Hindlimb muscle (tissue), 1 donor: Measurements from ENCODE around the gene MFSD2B. TPM values are rescaled to one million over a fixed set of nuclear protein-coding genes. Genes with fewer than 3 reads are reported as not detected.
"Not testable (repeated sequence)": the region's sequence is repeated elsewhere in the genome, so short reads cannot be mapped to it uniquely, and the experiment has no call there.

ENCODE experiments used
- DNase-seq: peaks from one replicate; pipeline ENCODE4 v3.0.0-alpha.2; 2013
- polyA plus RNA-seq: library from polyadenylated mRNA; unstranded; fragments of 120-200 nt; gene quantifications from one replicate; pipeline ENCODE4 v1.2.1, GENCODE V29; 2013; ENCODE audit not compliant: insufficient read length

MFSD2B gene, protein sequence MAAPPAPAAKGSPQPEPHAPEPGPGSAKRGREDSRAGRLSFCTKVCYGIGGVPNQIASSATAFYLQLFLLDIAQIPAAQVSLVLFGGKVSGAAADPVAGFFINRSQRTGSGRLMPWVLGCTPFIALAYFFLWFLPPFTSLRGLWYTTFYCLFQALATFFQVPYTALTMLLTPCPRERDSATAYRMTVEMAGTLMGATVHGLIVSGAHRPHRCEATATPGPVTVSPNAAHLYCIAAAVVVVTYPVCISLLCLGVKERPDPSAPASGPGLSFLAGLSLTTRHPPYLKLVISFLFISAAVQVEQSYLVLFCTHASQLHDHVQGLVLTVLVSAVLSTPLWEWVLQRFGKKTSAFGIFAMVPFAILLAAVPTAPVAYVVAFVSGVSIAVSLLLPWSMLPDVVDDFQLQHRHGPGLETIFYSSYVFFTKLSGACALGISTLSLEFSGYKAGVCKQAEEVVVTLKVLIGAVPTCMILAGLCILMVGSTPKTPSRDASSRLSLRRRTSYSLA
- polyA plus RNA-seq: 3.6 TPM

- no peak for DNase-seq
Observed at GRCh38 chr2:24009680-24010476, at the start of gene MFSD2B. Gene MFSD2B, plus strand, starts transcription at chr2:24010085. Its CDS starts 12 bp downstream, at chr2:24010097.

DNA sequence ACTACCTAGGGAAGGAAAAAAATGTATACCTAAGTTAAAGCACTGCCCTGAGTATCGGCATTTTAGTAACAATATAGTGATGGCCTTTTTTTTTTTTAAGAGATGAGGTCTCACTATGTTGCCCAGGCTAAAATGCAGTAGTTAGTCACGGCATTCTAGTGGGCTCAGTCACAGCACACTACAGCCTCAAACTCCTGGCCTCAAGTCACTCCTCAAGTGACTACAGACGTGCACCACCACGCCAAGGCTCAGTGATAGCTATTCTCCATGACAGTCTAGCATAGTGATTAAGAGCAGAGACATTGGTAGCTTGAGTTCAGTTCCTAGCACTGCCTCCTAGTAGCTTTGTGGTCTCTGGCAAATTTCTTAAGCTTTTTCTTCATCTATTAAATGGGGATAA is 42.0 kb upstream of the MFSD2B start:
- no peak for DNase-seq

- no peak for DNase-seq
Observed at GRCh38 chr2:23976883-23977282, 33.0 kb upstream of the MFSD2B start.

DNA sequence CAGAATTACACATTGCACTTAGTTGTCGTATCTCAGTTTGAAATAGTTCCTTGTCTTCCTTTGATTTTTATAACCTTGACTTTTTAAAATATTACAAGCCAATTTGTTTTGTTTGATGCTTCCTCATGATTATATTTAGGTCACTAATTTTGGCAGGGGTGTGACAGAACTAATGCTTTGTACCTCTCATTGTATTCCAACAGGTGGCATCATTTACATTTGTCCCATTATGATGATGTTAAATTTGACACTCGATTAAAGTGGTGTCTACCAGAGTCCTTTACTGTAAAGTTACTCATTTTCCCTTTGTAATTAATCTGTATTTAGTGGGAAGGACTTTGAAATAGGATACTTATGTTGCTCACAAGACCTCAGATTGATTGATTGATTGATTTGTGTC is 21.5 kb upstream of the MFSD2B start:
- DNase-seq: no peak

- DNase-seq: no peak
Observed at GRCh38 chr2:23992931-23993330, 17.0 kb upstream of the MFSD2B start.

DNA sequence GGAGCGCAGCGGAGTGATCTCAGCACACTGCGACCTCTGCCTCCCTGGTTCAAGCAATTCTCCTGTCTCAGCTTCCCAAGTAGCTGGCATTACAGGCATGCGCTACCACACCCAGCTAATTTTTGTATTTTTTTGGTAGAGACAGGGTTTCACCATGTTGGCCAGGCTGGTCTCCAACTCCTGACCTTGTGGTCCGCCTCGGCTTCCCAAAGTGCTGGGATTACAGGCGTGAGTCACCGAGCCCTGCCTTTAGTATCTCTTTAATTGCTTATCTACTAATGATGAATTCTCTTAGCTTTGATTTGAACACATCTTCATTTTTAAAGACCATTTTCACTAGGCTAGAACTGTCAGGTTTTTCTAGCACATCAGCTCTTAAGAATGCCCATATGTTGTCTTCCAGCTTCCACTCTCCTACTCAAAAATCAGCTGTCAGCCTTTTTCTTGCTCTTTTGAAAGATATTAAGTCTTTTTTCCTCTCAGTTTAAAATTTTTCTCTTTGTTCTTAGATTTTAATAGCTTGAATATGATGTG is 16.1 kb upstream of the MFSD2B start:
- DNase-seq: no peak

DNA sequence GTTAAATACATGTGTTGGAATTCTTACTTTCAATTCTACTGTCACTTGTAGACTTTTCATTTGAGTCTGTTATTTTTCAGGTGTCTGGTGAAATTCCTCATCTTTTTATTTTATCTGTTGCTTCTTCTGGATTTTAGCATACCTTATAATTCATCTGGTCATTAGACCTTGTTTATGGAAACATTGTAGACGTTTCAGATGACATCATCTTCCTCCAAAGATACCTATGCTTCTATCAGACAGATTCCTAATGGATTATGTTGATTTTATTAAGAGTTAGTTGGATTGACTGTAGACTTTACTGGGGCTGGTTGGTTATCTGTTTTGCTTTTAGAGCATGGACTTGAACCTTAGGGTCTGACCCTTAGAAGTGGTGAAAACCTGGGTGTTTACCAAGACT is 15.3 kb upstream of the MFSD2B start:
- DNase-seq: no peak

- DNase-seq: no peak
Observed at GRCh38 chr2:24007693-24008092, 2.2 kb upstream of the MFSD2B start.

DNA sequence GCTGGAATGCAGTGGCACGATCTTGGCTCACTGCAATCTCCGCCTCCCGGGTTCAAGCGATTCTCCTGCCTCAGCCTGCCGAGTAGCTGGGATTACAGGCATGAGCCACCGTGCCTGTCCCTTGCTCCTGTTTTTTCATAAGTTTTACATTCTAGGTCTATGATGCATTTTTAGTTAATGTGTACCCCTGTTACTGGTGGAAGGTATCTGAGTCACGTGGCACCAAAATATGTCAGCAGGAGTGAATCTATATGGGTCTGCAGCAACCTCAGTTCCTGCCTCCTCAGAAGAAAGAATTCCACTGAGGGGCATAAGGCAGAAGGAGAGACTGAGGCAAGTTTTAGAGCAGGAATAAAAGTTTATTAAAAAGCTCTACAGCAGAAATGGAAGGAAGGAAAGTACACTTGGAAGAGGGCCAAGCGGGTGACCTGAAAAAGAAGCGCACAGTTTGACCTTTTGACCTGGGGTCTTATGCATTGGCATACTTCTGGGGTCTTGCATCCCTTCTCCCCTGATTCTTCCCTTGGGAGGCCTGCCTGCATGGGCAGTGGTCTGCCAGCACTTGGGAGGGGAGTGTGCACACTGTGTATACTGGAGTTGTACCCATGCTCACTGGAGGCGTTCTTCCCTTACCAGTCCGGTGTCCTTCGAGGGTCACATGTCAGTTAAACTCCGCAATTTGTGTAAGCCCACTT is 1.1 kb upstream of the MFSD2B start:
- DNase-seq: no peak

DNA sequence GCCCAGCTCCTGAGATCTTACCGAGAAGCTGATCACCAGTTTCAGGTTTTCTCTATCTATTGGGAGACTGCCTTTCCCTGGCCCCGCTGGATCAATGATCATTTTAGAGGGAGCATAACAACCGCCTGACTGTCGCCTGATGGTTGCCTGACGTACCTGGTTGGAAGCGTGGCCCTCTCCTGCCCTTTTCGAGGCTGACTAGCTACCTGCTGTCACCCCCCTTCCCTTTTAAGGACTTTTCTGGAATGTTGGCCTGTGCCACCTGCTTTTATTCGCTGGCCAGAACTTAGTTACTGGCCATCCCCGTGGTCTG is 562 bp upstream of the MFSD2B start:
- no peak for DNase-seq

- DNase-seq: no peak
Observed at GRCh38 chr2:24010477-24011249, 778 bp downstream of the MFSD2B start.

DNA sequence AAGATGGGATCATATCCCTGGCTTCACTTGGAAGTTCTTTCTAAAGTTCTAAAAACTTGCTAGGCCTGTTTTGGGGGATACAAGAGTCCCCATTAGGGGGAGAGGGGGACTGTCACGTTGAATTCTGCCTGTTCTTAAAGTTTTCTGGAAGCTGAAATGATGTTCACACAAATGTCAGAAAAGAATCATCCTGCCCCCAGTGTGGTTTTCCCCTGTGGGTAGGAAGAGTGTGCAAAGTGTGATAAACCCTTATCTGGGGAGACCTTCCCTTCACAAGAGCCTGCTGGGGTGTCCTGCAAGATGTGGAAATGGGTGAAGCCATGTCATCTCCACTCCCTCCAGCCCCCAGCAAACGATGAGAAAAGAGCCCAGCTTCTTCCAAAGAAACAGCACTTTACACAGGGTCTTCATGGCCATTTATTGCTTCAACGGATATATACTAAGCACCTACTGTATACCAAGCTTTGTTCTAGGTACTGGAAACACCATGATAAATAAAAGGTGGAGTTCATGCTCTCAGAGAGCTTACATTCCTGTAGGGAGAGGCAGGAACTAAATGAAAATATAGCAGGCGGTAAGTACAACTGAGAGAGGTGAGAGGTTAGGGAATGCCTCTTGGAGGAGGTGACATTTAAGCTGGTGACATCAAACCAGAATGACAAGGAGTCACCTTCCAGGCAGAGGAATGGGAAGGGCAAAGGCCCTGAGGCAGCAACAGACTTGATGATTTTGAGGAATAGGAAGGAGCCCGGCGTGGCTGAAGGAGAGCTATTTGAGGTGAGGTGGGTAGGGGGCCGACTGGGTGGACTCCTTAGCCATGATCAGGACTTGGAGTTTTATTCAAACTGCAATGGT is 1.6 kb downstream of the MFSD2B start:
- DNase-seq: no peak

GRCh38 chr2:24012521-24013188 is 2.8 kb downstream of the MFSD2B start:
- no peak for DNase-seq

DNA sequence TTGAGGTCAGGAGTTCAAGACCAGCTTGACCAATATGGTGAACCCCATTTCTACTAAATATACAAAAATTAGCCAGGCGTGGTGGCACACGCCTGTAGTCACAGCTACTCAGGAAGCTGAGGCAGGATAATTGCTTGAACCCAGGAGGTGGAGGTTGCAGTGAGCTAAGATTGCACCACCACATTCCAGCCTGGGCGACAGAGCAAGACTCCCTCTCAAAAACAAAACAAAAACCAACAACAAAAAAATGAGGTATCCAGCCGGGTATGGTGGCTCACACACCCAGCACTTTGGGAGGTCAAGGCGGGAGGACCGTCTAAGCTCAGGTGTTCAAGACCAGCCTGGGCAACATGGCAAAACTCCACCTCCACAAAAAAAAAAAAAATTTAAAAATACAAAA is 5.0 kb downstream of the MFSD2B start:
- not testable (repeated sequence) for DNase-seq

GRCh38 chr2:24015562-24016375 is 5.9 kb downstream of the MFSD2B start:
- no peak for DNase-seq

- no peak for DNase-seq
Observed at GRCh38 chr2:24016376-24016761, 6.5 kb downstream of the MFSD2B start.

- DNase-seq: no peak
Observed at GRCh38 chr2:24016853-24017703, 7.2 kb downstream of the MFSD2B start.

DNA sequence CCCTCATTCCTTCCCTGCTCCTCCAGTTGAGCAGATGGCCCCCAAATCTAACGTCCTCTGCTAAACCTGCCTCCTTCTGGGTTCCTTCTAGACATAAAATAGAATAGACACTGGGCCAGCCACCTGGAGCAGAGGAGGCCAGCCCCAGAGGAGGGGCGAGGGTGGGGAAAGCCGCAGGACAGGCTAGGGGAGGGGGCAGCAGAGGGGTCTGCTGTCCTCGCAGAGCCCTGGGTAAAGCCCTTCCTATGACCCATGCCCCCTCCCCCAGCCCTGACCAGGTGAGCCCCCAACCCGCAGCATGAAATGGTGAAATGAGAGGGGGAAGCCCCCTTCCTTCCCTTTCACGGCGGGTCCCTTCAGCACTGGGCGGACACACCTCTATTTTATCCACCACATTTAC is 7.8 kb downstream of the MFSD2B start:
- DNase-seq: no peak

- no peak for DNase-seq
Observed at GRCh38 chr2:24018241-24018640, 8.4 kb downstream of the MFSD2B start.
